HL-60/S4 treated with retinoic acid at 250 ng/mL for 4 days and 3 days (cell line): ENCODE data around the gene PPTC7.
"Not testable (repeated sequence)": the region's sequence is repeated elsewhere in the genome, so short reads cannot be mapped to it uniquely, and the experiment has no call there.

ENCODE experiments used
- in situ Hi-C: fragments of 300-500 bp; cut with MboI; formaldehyde crosslinking; loops from 2 replicates; pipeline ENCODE4 v1.7.0; 2022; ENCODE audit warnings: low sequenced_read_pairs

The PPTC7 gene

GRCh38 chr12:110583137-110584059 lies at the start of gene PPTC7:
Gene PPTC7, minus strand, starts transcription at chr12:110583318. Its CDS starts 287 bp downstream, at chr12:110583031.
- in situ Hi-C loops = loop anchor here (25.0 kb wide), 1 partner anchor 471 kb away; the partner anchor contains the start of gene IFT81

- in situ Hi-C loops = no loop called here
Measured at GRCh38 chr12:110627500-110628195, 44.5 kb upstream of the PPTC7 start.

GRCh38 chr12:110622582-110622981 lies 39.5 kb upstream of the PPTC7 start:
- in situ Hi-C loops = no loop called here

- in situ Hi-C loops = no loop called here
Measured at GRCh38 chr12:110619534-110619953, 36.4 kb upstream of the PPTC7 start.

- in situ Hi-C loops = no loop called here
Measured at GRCh38 chr12:110616471-110617115, 33.5 kb upstream of the PPTC7 start.

- in situ Hi-C loops = no loop called here
Measured at GRCh38 chr12:110615171-110615570, 32.1 kb upstream of the PPTC7 start.

- in situ Hi-C loops = no loop called here
Measured at GRCh38 chr12:110613771-110614684, 30.9 kb upstream of the PPTC7 start, which contains the start of gene TCTN1. Gene TCTN1, plus strand, starts transcription at chr12:110614129. Its CDS starts 54 bp downstream, at chr12:110614183.

- in situ Hi-C loops = no loop called here
Measured at GRCh38 chr12:110613071-110613770, 30.1 kb upstream of the PPTC7 start.

GRCh38 chr12:110606253-110606611 lies 23.1 kb upstream of the PPTC7 start:
- in situ Hi-C loops = no loop called here

- in situ Hi-C loops = not testable (repeated sequence)
Measured at GRCh38 chr12:110602085-110602814, 19.1 kb upstream of the PPTC7 start.

- in situ Hi-C loops = no loop called here
Measured at GRCh38 chr12:110600254-110600653, 17.1 kb upstream of the PPTC7 start.

- in situ Hi-C loops = loop anchor here (25.0 kb wide), 1 partner anchor 487 kb away; the partner anchor contains the start of gene IFT81
Measured at GRCh38 chr12:110599334-110599733, 16.2 kb upstream of the PPTC7 start.

GRCh38 chr12:110597885-110598284 lies 14.8 kb upstream of the PPTC7 start:
- in situ Hi-C loops = loop anchor here (25.0 kb wide), 1 partner anchor 486 kb away; the partner anchor contains the start of gene IFT81

GRCh38 chr12:110592919-110593318 lies 9.8 kb upstream of the PPTC7 start:
- in situ Hi-C loops = loop anchor here (25.0 kb wide), 1 partner anchor 481 kb away; the partner anchor contains the start of gene IFT81

GRCh38 chr12:110592078-110592477 lies 9.0 kb upstream of the PPTC7 start:
- in situ Hi-C loops = loop anchor here (25.0 kb wide), 1 partner anchor 480 kb away; the partner anchor contains the start of gene IFT81

- in situ Hi-C loops = loop anchor here (25.0 kb wide), 1 partner anchor 479 kb away; the partner anchor contains the start of gene IFT81
Measured at GRCh38 chr12:110591451-110592051, 8.4 kb upstream of the PPTC7 start.

- in situ Hi-C loops = loop anchor here (25.0 kb wide), 1 partner anchor 479 kb away; the partner anchor contains the start of gene IFT81
Measured at GRCh38 chr12:110590806-110591326, 7.7 kb upstream of the PPTC7 start.

- in situ Hi-C loops = loop anchor here (25.0 kb wide), 1 partner anchor 478 kb away; the partner anchor contains the start of gene IFT81
Measured at GRCh38 chr12:110590059-110590458, 6.9 kb upstream of the PPTC7 start.
